A204.1 (cell line): Measurements from ENCODE around the gene HMOX1.

Experiments
- FAIRE-seq: peaks from 2 replicates; lab custom pipeline; 2012; peaks lifted over from hg19 to GRCh38; lab: Jason Lieb, UNC

Gene HMOX1

DNA sequence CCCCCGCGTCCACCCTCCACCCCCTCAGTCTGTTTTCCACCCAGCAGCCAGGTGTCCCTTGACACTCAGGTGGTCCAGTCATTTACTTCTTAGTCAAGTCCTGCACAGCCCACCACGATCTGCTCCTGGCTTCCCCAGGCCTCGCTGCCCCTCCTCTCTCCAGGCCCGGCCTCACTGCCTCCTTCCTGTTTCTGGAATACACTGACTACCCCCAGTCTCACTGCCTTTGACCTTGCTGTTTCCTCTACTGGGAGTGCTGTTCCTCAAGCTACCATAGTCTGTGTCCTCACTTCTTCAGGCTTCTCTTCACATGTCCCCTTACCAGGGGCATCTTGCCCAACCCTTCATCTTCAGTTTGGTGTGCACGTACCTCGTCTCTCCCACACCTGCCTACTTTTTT lies 26.5 kb downstream of the HMOX1 start:
- no peak for FAIRE-seq

DNA sequence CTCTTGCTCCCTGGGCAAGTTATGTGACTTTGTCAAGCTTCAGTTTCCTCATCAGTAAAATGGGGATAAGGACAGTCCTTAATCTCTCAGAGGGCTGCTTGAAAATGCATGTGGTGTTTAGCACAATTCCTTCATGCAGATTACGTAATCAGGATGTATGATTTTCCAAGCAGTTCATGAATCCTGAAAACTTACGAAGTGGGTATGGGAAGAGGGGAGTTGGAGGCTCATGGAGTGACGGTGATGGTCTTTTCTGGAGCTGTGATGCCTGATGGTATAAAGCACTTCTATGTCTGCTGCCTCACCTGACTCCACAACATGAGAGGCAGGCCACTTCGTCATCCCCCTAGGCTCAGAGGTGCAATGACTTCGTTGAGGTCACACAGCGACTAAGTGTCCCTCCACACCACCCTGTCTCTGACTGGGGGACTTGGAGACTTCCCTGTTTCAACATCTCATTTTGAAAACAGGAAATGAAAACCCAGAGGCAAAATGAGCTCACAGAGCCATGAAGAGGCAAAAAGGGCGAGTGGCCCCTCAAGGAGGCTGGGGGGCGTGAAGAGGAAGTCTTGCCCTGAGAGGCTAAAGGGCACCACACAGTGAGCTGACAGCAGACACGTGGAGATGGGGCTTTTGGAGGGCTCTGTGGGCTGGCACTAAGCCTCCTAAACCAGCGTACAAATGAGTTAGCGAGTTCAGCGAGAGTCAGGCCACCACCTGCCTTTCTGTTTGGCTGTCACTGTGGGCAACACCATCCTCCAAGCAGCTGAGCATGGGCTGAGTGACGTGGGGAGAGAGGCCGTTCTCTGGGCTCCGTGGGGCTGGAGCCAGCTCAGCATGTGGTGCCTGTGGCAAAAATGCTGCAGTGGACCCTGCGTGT lies 29.1 kb downstream of the HMOX1 start:
- no peak for FAIRE-seq

DNA sequence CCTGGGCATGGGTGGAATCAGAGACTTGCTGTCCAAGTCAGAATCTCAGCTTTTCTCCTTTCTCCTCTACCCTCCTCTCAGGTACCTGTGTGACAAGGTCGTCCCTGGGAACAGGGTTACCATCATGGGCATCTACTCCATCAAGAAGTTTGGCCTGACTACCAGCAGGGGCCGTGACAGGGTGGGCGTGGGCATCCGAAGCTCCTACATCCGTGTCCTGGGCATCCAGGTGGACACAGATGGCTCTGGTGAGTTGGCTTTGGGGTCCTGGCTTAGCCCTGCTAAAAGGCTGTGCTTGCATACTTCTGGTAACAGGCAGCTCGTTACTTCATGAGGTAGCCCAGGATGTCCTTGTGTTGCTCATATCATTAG lies 29.8 kb downstream of the HMOX1 start:
- FAIRE-seq = no peak

DNA sequence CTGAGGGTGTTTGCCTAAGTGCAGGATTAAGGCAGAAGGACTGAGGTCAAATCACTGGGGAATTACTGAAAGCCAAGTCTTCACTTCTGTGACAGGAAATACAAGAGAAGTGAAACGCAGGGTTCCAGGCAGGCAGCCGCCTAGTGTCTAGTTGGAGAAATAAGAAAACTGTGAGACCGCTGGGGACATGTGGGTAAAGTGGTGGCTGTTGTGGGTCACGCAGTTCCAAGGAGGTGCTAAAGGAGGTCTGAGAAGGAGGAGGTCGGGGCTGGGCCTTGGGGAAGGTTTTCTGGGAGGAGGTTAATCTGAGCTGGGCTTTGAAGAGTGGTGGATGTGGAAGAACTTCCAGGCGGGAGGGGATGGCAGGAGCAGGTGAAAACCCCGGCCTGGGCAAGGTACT lies 30.2 kb downstream of the HMOX1 start:
- FAIRE-seq = no peak

- no peak for FAIRE-seq
Observed at GRCh38 chr22:35413624-35414023, 32.7 kb downstream of the HMOX1 start.

GRCh38 chr22:35417606-35418005 lies 36.7 kb downstream of the HMOX1 start:
- no peak for FAIRE-seq

DNA sequence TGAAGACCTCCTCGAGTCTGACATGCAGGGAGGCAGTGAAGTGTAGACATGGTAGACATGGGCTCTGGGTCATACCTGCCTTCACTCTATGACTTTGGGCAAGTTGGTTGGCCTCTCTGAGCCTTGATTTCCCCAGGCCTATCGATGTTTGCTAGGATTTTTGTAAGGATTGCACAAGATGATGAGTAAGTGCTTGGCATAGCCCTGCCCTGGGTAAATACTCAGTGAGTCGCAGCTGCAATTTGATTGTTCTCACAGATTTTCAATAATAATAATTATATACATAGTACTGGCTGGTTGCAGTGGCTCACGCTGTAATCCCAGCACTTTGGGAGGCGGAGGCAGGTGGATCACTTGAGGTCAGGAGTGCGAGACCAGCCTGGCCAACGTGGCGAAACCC lies 37.2 kb downstream of the HMOX1 start:
- FAIRE-seq = no peak

- FAIRE-seq = no peak
Observed at GRCh38 chr22:35418731-35419130, 37.8 kb downstream of the HMOX1 start.

DNA sequence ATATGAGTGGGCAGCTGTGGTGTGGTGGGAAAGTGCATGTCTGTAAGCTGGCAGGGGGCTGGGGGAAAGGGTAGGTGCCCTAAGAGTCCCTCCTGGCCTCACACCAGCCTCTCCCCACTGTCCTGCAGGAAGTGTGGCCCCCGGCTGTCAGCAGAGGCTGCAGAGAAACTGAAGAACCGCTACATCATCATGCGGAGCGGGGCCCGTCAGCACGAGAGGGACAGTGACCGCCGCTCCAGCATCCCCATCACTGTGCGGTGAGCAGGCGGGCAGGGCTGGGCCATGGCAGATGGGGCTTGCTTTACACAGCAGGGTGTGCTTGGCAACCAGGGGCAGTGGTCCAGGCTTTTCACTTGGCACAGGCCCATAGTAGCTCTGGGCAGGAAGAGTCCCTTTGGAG lies 38.9 kb downstream of the HMOX1 start:
- no peak for FAIRE-seq

DNA sequence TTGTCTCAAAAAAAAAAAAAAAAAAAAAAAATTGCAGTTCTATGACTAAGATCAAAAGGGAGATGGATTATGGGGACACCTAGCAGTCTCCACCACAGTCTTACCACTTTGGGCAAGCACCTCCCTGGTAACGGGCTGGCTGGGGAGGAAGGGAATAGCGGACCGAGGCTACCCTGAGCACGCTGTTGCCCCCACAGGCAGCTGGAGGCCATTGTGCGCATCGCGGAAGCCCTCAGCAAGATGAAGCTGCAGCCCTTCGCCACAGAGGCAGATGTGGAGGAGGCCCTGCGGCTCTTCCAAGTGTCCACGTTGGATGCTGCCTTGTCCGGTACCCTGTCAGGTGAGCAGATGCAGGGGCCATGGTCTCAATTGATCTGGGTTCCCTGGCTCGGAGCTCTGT lies 40.2 kb downstream of the HMOX1 start:
- FAIRE-seq = no peak

DNA sequence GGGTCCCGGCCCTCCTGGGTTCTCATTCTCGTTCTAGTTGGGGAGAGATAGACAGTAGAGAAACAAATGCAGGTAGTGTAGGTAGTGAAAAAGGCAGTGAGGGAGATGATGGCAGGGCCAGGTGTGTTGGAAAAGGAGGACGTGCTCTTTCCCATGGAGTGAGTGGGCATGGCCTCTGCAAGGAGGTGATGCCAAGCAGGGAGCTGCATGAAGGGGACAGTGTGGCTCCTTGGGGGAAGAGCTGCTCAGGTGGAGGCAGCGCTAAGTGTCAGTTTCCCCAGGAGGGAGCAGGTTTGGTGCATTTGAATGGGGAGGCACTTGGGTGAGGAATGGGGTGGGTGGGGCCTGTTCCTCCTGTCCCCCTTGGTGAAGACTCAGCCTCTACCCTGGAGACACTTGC lies 41.2 kb downstream of the HMOX1 start:
- FAIRE-seq = no peak

GRCh38 chr22:35422936-35423335 lies 42.0 kb downstream of the HMOX1 start:
- no peak for FAIRE-seq

DNA sequence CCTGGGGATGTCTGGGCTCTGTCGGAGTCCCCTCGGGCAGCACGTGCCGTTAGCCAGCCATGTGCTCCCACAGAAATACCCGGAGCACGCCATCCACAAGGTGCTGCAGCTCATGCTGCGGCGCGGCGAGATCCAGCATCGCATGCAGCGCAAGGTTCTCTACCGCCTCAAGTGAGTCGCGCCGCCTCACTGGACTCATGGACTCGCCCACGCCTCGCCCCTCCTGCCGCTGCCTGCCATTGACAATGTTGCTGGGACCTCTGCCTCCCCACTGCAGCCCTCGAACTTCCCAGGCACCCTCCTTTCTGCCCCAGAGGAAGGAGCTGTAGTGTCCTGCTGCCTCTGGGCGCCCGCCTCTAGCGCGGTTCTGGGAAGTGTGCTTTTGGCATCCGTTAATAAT lies 43.2 kb downstream of the HMOX1 start:
- FAIRE-seq = no peak

DNA sequence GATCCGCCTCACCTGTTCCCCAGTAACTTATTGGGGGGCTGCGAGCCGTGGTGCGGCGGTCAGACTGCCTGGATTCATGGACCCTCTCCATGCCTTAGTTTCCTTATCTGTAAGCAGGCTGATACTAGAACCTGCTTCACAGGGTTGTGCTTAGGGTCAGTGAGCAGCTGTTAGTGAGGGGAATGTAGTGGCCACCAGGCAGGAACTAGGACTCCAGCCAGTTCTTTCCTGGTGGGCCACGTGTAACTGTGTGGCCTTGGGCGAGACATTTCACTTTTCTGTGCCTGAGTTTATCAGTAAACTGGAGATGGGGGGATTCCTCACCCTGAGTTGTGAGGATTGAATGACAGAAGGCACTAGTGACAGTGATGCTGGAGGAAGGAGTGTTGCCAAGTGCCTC lies 43.9 kb downstream of the HMOX1 start:
- no peak for FAIRE-seq

DNA sequence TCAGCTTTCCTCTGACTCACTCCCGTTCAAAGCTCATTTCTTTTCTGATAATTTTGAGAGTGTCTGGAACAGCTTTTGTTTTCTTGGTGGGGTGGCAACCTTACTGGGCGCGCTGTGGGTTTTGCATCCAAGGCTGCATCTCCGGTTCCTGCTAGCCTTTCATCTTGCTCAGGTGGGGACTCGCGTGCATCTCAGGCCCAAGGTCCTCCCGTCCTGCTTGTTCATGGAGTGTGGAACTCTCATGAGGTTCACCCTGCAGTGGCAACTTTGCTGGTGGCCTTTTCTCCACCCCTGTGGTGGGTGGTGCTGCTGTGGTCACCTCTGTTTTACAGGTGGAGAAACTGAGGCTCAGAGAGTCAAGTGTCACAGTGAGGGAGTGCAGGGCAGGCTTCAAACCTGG lies 44.6 kb downstream of the HMOX1 start:
- FAIRE-seq = no peak

GRCh38 chr22:35425971-35426800 lies 45.3 kb downstream of the HMOX1 start:
- FAIRE-seq = no peak

- FAIRE-seq = no peak
Observed at GRCh38 chr22:35426801-35427140, 45.9 kb downstream of the HMOX1 start.

GRCh38 chr22:35430897-35431322 lies 50.0 kb downstream of the HMOX1 start:
- no peak for FAIRE-seq

DNA sequence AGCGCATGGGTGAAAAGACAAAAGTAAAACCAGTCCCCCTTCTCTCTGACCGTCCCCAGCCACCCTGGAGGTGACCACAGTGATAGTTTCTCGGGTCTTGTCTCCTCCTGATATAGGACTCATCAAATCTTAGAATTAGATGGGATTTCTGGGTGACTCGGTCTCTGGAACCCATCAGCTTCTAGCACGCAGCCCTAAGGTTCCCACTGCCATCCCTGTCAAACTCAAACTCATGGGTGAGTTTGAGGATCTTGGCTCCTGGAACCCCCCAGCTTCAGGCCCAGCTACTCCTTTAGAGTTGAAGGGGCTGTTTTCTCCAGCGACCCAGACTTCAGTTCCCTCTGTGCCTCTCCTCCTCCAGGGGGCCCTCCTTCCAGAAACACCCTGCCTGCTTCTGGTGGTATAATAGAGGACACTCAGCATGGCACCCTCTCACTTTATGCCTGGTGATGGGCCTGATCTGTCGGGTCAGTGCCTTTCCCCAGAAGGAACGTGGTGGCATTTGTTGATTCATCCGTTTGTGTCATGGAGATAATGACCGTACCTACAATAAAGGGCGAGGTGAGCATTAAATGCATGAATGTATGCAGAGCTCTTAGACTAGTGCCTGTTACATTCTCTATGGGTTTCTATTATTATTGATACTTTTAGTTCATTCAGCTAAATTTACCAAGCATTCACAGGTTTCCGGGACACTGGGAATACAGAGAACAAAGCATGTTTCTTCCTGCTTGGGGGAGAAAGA lies 50.8 kb downstream of the HMOX1 start:
- no peak for FAIRE-seq

DNA sequence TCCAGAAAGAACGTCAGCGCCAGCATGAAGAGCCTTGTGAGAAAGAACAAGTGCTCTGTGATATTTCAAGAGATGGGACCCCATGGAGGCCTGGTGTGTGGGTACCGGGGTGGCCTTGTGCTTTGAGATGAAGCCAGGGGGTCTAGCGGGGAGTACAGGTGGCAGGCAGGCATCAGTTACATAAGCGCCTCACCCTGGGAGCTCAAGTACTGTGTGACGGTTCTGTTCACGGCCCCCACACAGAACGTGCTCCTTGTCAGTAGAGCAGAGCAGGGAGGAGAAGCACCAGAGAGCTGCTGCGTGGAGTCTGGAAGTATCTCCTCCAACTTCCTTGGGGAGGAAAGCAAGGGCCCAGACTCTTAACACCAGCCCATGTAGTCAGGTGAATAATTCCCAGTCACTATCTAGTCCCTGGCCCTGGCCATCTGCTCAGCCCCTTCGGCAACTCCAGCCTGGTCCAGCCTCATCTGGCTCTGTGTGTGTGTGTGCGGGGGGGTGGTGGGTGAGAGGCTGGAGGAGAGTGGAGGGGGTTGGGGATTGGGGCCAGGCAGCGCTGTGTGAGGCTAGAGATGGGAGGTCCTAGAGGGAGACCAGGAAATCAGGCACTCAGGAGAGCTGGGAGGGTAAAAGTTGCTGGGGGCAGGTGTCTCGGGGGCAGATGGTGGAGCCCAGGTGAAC lies 51.5 kb downstream of the HMOX1 start:
- no peak for FAIRE-seq

DNA sequence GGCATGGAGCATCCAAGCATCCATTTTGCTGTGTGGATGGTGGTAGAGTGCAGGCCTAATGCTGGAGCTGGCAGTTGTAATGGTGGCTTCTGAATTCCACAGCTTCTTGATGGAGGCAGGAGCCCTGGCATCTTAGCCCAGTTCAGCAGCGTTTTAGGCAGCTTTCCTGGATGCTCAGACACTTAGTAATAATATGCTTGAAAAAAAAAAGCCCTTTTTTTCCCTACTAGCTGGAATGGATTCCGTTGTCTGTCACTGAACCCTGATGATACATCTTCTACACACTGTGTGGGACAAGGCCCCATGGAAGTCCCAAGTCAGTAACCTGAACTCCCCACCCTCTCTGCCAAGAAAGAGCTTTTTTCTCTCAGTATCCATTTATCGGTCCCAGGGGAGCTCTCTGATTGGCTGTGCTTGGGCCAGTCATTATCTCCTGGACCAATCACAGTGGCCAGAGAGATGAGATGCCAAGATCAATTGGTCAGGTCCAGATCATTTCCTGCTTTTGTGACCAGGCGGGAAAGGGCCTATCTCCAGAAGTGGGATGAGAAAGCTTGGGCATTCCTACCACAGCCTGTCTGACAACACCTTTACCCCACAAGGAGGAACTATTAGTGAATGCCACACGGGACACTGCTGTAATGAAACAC lies 53.3 kb downstream of the HMOX1 start:
- FAIRE-seq = no peak

- no peak for FAIRE-seq
Observed at GRCh38 chr22:35435201-35435740, 54.4 kb downstream of the HMOX1 start.
